Measurements from ENCODE around the gene FCHO1. TPM values are rescaled to one million over a fixed set of nuclear protein-coding genes. Genes with fewer than 3 reads are reported as not detected.

Gene FCHO1
- total and polyA plus RNA-seq, 2 donors (not counting 1 experiment from before 2014, with no cell fraction given) = 85.7 to 149 TPM

DNA sequence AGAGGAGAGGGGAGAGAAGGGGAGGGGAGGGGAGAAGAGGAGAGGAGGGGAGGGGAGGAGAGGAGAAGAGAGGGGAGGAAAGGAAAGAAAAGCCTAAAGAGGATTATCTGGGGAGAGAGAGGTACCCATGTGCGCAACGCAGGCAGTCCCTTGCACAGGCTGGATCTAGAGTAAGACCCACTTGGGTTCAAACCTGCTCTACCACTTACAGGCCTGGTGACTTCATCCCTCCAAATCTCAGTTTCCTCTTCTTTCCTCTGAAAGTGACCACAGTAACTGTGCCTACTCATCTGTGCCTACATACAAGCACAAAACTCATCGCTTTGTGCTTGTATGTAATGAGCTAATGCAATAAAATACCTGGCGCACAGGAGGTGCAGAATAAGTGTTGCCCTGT, 32.7 kb upstream of the FCHO1 start:
- 93% methylated on average over 2 of the region's 4 CpGs for WGBS (ENCODE audit: insufficient coverage)
- Histone ChIP-seq H3K9me3 (ENCODE audit: control extremely low read depth in 1 of 3, control insufficient read depth in 2 of 3, insufficient read depth in 1 of 3, low read length in 2 of 3) (no peaks in the 10 kb centered on the region), H3K27ac (ENCODE audit: low read length in 2 of 2) (no peak overlapping the region), H3K4me1 (ENCODE audit: control insufficient read depth in 2 of 2, insufficient read depth in 2 of 2, low read length in 2 of 2) (peaks cover 32 to 39% of the 10 kb centered on the region in 2 donors), H3K36me3 (replicated peaks in 1 of 2; ENCODE audit: control extremely low read depth in 1 of 2, control insufficient read depth in 1 of 2, extremely low read depth in 1 of 2, insufficient read depth in 2 of 2, low read length in 1 of 2) (peaks cover 0 to 14% of the 10 kb centered on the region in 2 experiments), H3K27me3 (replicated peaks in 1 of 4; ENCODE audit: control extremely low read depth in 1 of 4, control insufficient read depth in 3 of 4, insufficient read depth in 4 of 4, low read length in 3 of 4) (no peaks in the 10 kb centered on the region), H4K20me1 (ENCODE audit: control insufficient read depth, insufficient read depth, low read length, poor library complexity, severe bottlenecking) (peaks cover 34% of the 10 kb centered on the region), H3K4me2 (replicated peaks; ENCODE audit: low read depth, low read length, poor library complexity, severe bottlenecking) (peak overlapping the region; percentile 98), H3K4me3 (ENCODE audit: control extremely low read depth in 1 of 5, extremely low read depth in 1 of 5, insufficient read depth in 1 of 5, low read depth in 2 of 5, low read length in 4 of 5) (no peak overlapping the region), H3K79me2 (ENCODE audit: control insufficient read depth, insufficient read depth, low read length) (peaks cover 46% of the 10 kb centered on the region), H3K9ac (ENCODE audit: low read length) (no peak overlapping the region), H2AFZ (ENCODE audit: insufficient read depth, low read depth, low read length, poor library complexity, severe bottlenecking) (no peak overlapping the region)
- H3K27me3 Mint-ChIP-seq = no peaks in the 10 kb centered on the region
- H3K4me1 Mint-ChIP-seq = peaks cover 36% of the 10 kb centered on the region
- H3K9me3 Mint-ChIP-seq (ENCODE audit: insufficient read depth) = no peaks in the 10 kb centered on the region
- ATAC-seq (ENCODE audit: low read depth) (no peak), DNase-seq (no peak)
- H3K4me3 Mint-ChIP-seq = peak overlapping the region; percentile 89
- ChIA-PET POLR2A (interaction anchor here (0.6 to 2.7 kb wide), 5 partner anchors 15 to 162 kb away, joined by 3 to 14 read pairs (median 8); partner anchors contain the start of gene FCHO1), CTCF (interaction anchor here (0.5 to 2.9 kb wide), 9 partner anchors 15 to 222 kb away, joined by 3 to 20 read pairs (median 4); no protein-coding TSS in a partner anchor)
- peak overlapping the region; percentile 82 for H3K27ac Mint-ChIP-seq
- no peak for TF ChIP-seq EZH2 (IDR thresholded peaks at IDR 0.05; ENCODE audit: borderline replicate concordance, insufficient read depth, low read depth, low read length, poor library complexity, severe bottlenecking)
- TF ChIP-seq, protein P1, sequence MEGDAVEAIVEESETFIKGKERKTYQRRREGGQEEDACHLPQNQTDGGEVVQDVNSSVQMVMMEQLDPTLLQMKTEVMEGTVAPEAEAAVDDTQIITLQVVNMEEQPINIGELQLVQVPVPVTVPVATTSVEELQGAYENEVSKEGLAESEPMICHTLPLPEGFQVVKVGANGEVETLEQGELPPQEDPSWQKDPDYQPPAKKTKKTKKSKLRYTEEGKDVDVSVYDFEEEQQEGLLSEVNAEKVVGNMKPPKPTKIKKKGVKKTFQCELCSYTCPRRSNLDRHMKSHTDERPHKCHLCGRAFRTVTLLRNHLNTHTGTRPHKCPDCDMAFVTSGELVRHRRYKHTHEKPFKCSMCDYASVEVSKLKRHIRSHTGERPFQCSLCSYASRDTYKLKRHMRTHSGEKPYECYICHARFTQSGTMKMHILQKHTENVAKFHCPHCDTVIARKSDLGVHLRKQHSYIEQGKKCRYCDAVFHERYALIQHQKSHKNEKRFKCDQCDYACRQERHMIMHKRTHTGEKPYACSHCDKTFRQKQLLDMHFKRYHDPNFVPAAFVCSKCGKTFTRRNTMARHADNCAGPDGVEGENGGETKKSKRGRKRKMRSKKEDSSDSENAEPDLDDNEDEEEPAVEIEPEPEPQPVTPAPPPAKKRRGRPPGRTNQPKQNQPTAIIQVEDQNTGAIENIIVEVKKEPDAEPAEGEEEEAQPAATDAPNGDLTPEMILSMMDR (IDR thresholded peaks at IDR 0.05) = no peak
- intact Hi-C loops (cut with micrococcal nuclease) = no loop called here

DNA sequence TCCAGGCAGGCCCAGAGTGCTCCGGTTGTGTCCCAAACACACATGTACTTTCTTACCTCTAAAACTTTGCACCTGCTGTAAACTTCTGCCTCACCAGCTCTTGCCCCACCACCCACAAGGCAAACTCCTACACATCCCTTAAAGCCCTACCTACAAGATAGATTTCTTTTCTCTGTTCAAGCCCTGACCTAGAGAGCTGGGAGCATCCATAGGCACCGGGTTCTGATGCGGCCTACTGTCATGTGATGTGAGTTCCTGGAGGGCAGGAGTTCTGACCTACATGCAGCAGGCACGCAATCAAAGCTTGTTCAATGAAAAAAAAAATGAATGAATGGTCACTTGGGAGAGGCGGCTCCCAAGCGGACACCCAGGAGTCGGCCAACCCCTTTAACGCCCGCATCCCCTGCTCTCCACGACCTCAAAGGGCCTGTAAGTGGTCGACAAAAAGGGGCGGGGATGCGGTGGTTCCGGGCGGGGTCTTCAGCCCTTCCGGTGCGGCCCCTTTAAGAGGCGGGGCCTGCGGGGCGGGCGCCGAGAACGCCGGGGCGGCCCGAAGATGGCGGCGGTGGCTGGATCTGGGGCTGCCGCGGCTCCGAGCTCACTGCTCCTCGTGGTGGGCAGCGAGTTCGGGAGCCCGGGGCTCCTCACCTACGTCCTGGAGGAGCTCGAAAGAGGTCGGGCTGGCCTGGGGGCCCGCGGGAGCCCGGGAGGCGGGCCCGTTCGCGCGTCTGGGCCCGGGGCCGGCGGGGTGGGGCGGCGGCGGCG, 32.1 kb upstream of the FCHO1 start, which contains the start of gene MAP1S:
Gene MAP1S (plus strand): TSS at position 534 of the 765 bp plus-strand sequence. CDS start 23 bp downstream, at position 557.
- Mint-ChIP-seq H3K27ac (peak within 1 kb of the TSS; percentile 82), H3K27me3 (no peaks in the 10 kb centered on the region), H3K9me3 (ENCODE audit: insufficient read depth) (no peaks in the 10 kb centered on the region), H3K4me1 (peaks cover 36% of the 10 kb centered on the region), H3K4me3 (peak within 1 kb of the TSS; percentile 92)
- H3K27ac ChIP-seq (ENCODE audit: low read length in 2 of 2) = peak within 1 kb of the TSS; percentile 27 to 73
- H3K27me3 ChIP-seq (replicated peaks in 1 of 4; ENCODE audit: control extremely low read depth in 1 of 4, control insufficient read depth in 3 of 4, insufficient read depth in 4 of 4, low read length in 3 of 4) = no peaks in the 10 kb centered on the region
- ChIA-PET CTCF (interaction anchor here (1.0 to 2.9 kb wide), 9 partner anchors 15 to 222 kb away, joined by 3 to 20 read pairs (median 4); partner anchors contain the start of gene RPL18A), POLR2A (interaction anchor here (0.6 to 2.7 kb wide), 9 partner anchors 14 to 391 kb away, joined by 3 to 14 read pairs (median 4); partner anchors contain the start of genes FCHO1 and RPL18A)
- peak within 1 kb of the TSS; percentile 93 for H3K9ac ChIP-seq (ENCODE audit: low read length)
- peaks cover 0 to 19% of the 10 kb centered on the region in 2 experiments for H3K36me3 ChIP-seq (replicated peaks in 1 of 2; ENCODE audit: control extremely low read depth in 1 of 2, control insufficient read depth in 1 of 2, extremely low read depth in 1 of 2, insufficient read depth in 2 of 2, low read length in 1 of 2)
- H3K79me2 ChIP-seq (ENCODE audit: control insufficient read depth, insufficient read depth, low read length) = peaks cover 48% of the 10 kb centered on the region
- TF ChIP-seq, protein P1 (IDR thresholded peaks at IDR 0.05) = no peak
- no peak for TF ChIP-seq EZH2 (IDR thresholded peaks at IDR 0.05; ENCODE audit: borderline replicate concordance, insufficient read depth, low read depth, low read length, poor library complexity, severe bottlenecking)
- H4K20me1 ChIP-seq (ENCODE audit: control insufficient read depth, insufficient read depth, low read length, poor library complexity, severe bottlenecking) = peaks cover 40% of the 10 kb centered on the region
- peak; percentile 72 for DNase-seq
- intact Hi-C loops (cut with micrococcal nuclease) = loop anchor here (1.0 kb wide), 3 partner anchors 28 to 57 kb away; no protein-coding TSS in a partner anchor
- H3K9me3 ChIP-seq (ENCODE audit: control extremely low read depth in 1 of 3, control insufficient read depth in 2 of 3, insufficient read depth in 1 of 3, low read length in 2 of 3) = no peaks in the 10 kb centered on the region
- H3K4me3 ChIP-seq (ENCODE audit: control extremely low read depth in 1 of 5, extremely low read depth in 1 of 5, insufficient read depth in 1 of 5, low read depth in 2 of 5, low read length in 4 of 5) = peak within 1 kb of the TSS; percentile 78 to 94 (median 88)
- peak within 1 kb of the TSS; percentile 79 for H2AFZ ChIP-seq (ENCODE audit: insufficient read depth, low read depth, low read length, poor library complexity, severe bottlenecking)
- H3K4me1 ChIP-seq (ENCODE audit: control insufficient read depth in 2 of 2, insufficient read depth in 2 of 2, low read length in 2 of 2) = peaks cover 32 to 39% of the 10 kb centered on the region in 2 donors
- under 1% methylated on average over 52 of the region's 53 CpGs for WGBS (ENCODE audit: insufficient coverage)
- H3K4me2 ChIP-seq (replicated peaks; ENCODE audit: low read depth, low read length, poor library complexity, severe bottlenecking) = peak within 1 kb of the TSS; percentile 98
- peak; percentile 93 for ATAC-seq (ENCODE audit: low read depth)

Measured in B cell (primary cell).